Subcutaneous abdominal adipose tissue (tissue), 5 donors: Measurements from ENCODE around the gene AJM1.
A peak's percentile ranks its signal among the peaks of the same experiment; 100 is the strongest.

Experiments used
- H3K27ac ChIP-seq: one replicate; pipeline ENCODE4 v1.7.0; 2013; ENCODE audit warnings: low read depth, mild to moderate bottlenecking, inconsistent platforms, low read length, moderate library complexity
- H3K27me3 ChIP-seq, 5 donors: one replicate each; pipeline ENCODE4 v1.7.0; 2013; ENCODE audit warnings: low read length in 5 of 5, inconsistent platforms in 1 of 5; ENCODE audit not compliant: control insufficient read depth in 5 of 5, insufficient read depth in 4 of 5
- H3K36me3 ChIP-seq, 5 donors: one replicate each; pipeline ENCODE4 v1.7.0; 2013; ENCODE audit warnings: low read length in 5 of 5; ENCODE audit not compliant: control insufficient read depth in 5 of 5, insufficient read depth in 5 of 5
- H3K4me1 ChIP-seq, 5 donors: one replicate each; pipeline ENCODE4 v1.7.0; 2013; ENCODE audit warnings: low read length in 5 of 5, mild to moderate bottlenecking in 3 of 5, moderate library complexity in 1 of 5; ENCODE audit not compliant: control insufficient read depth in 5 of 5, insufficient read depth in 5 of 5
- H3K4me3 ChIP-seq, 5 donors: one replicate each; pipeline ENCODE4 v1.7.0; 2013; ENCODE audit warnings: low read length in 5 of 5, low read depth in 1 of 5
- H3K9ac ChIP-seq, 5 donors: one replicate each; pipeline ENCODE4 v1.7.0; 2013; ENCODE audit warnings: low read length in 5 of 5, mild to moderate bottlenecking in 4 of 5, moderate library complexity in 3 of 5
- H3K9me3 ChIP-seq, 5 donors: one replicate each; pipeline ENCODE4 v1.7.0; 2013; ENCODE audit warnings: low read length in 5 of 5; ENCODE audit not compliant: control insufficient read depth in 5 of 5
- donor health status: healthy.
- donor health status: healthy.
- donor health status: healthy.
- donor health status: healthy.
- donor health status: healthy.

Gene AJM1

GRCh38 chr9:136855461-136856078 is 13.3 kb downstream of the AJM1 start:
- peak overlapping the region in 1 of 5 donors; percentile 52 for H3K9ac ChIP-seq

GRCh38 chr9:136856079-136856476 is 13.8 kb downstream of the AJM1 start:
- Histone ChIP-seq H3K9me3 (no peaks in the 10 kb centered on the region), H3K27ac (no peak overlapping the region), H3K4me3 (no peak overlapping the region), H3K36me3 (peaks cover 0 to 24% (median 5%) of the 10 kb centered on the region in 5 donors), H3K4me1 (peaks cover 0 to 52% (median 19%) of the 10 kb centered on the region in 5 donors), H3K27me3 (no peaks in the 10 kb centered on the region), H3K9ac (peak overlapping the region in 1 of 5 donors; percentile 52)

More at GRCh38 chr9:136855461-136856078, 13.3 kb downstream of the AJM1 start:
- Histone ChIP-seq H3K4me3 (no peak overlapping the region), H3K27ac (no peak overlapping the region), H3K36me3 (peaks cover 0 to 24% (median 2%) of the 10 kb centered on the region in 5 donors), H3K4me1 (peaks cover 0 to 57% (median 22%) of the 10 kb centered on the region in 5 donors), H3K27me3 (no peaks in the 10 kb centered on the region), H3K9me3 (no peaks in the 10 kb centered on the region)

- Histone ChIP-seq H3K27ac (no peak overlapping the region), H3K9ac (no peak overlapping the region), H3K27me3 (no peaks in the 10 kb centered on the region), H3K4me3 (no peak overlapping the region), H3K36me3 (peaks cover 0 to 24% (median 11%) of the 10 kb centered on the region in 5 donors), H3K9me3 (no peaks in the 10 kb centered on the region), H3K4me1 (peaks cover 0 to 46% (median 19%) of the 10 kb centered on the region in 5 donors)
Measured at GRCh38 chr9:136856541-136857141, 14.4 kb downstream of the AJM1 start.

GRCh38 chr9:136857166-136857565 is 14.9 kb downstream of the AJM1 start:
- H3K4me1 ChIP-seq, result peaks cover 0 to 41% (median 19%) of the 10 kb centered on the region in 5 donors
- no peak overlapping the region for H3K27ac ChIP-seq
- no peaks in the 10 kb centered on the region for H3K9me3 ChIP-seq
- no peak overlapping the region for H3K4me3 ChIP-seq
- H3K27me3 ChIP-seq, result no peaks in the 10 kb centered on the region
- no peak overlapping the region for H3K9ac ChIP-seq
- H3K36me3 ChIP-seq, result peaks cover 0 to 27% (median 16%) of the 10 kb centered on the region in 5 donors

- no peak overlapping the region for H3K4me3 ChIP-seq
Measured at GRCh38 chr9:136857581-136858412, 15.5 kb downstream of the AJM1 start.

GRCh38 chr9:136858452-136858843 is 16.2 kb downstream of the AJM1 start:
- Histone ChIP-seq H3K27ac (no peak overlapping the region), H3K9ac (no peak overlapping the region), H3K4me1 (peaks cover 0 to 33% (median 19%) of the 10 kb centered on the region in 5 donors), H3K27me3 (no peaks in the 10 kb centered on the region), H3K4me3 (no peak overlapping the region), H3K36me3 (peaks cover 0 to 40% (median 29%) of the 10 kb centered on the region in 5 donors), H3K9me3 (no peaks in the 10 kb centered on the region)

More at GRCh38 chr9:136857581-136858412, 15.5 kb downstream of the AJM1 start:
- H3K9ac ChIP-seq, result no peak overlapping the region
- peaks cover 0 to 35% (median 19%) of the 10 kb centered on the region in 5 donors for H3K4me1 ChIP-seq
- H3K9me3 ChIP-seq, result no peaks in the 10 kb centered on the region
- H3K27ac ChIP-seq, result no peak overlapping the region
- no peaks in the 10 kb centered on the region for H3K27me3 ChIP-seq
- H3K36me3 ChIP-seq, result peaks cover 0 to 34% (median 23%) of the 10 kb centered on the region in 5 donors

GRCh38 chr9:136858844-136859757 is 16.8 kb downstream of the AJM1 start:
- Histone ChIP-seq H3K4me1 (peaks cover 0 to 40% (median 20%) of the 10 kb centered on the region in 5 donors), H3K9me3 (no peaks in the 10 kb centered on the region), H3K36me3 (peaks cover 0 to 45% (median 34%) of the 10 kb centered on the region in 5 donors), H3K9ac (no peak overlapping the region), H3K4me3 (no peak overlapping the region), H3K27ac (no peak overlapping the region), H3K27me3 (no peaks in the 10 kb centered on the region)

- Histone ChIP-seq H3K36me3 (peaks cover 0 to 45% (median 34%) of the 10 kb centered on the region in 5 donors), H3K9ac (no peak overlapping the region), H3K4me1 (peaks cover 2 to 46% (median 32%) of the 10 kb centered on the region in 5 donors), H3K27ac (no peak overlapping the region), H3K9me3 (no peaks in the 10 kb centered on the region), H3K27me3 (no peaks in the 10 kb centered on the region), H3K4me3 (no peak overlapping the region)
Measured at GRCh38 chr9:136860529-136860928, 18.3 kb downstream of the AJM1 start.
